Measurements from ENCODE around the gene APBA2. TPM values are rescaled to one million over a fixed set of nuclear protein-coding genes. Genes with fewer than 3 reads are reported as not detected.
"Not testable (repeated sequence)": the region's sequence is repeated elsewhere in the genome, so short reads cannot be mapped to it uniquely, and the experiment has no call there.

Gene APBA2
- total RNA-seq, 1 donor from 2014 or later, result 4.2 TPM

DNA sequence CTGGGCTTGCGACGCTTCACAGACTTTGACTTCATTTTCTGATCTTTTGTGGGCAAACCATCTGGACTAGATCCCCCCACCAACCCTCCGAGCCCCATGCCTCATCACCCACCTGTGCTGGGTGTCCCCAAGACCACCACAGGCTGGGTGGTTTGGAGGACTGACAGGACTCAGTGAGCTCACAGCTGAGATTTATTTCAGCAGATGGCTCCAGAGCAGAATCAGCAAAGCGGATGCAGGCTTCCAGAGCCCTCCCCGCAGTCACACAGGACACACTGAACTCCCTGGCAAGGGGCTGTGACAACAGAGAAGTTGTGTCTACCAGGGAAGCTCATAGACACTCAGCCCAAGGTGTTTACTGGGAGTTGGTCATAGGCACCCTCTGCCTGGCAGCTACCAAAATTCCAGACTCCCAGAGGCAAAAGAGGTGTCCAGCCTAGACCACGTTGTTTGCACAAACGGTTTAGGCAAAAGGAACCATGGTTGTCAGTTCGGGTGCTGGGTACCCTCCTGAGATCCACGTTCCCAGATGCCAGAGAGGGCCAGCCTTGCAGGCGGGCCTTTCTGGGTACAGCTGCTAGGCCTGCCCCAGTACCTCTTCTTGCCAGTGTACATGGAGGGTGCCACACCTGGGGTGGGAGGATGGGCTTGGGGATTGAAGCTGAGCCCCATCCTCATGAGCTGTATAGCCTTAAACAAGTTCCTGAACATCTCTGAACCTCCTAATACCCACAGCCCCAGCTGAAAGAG, 213.5 kb downstream of the APBA2 start:
- Histone ChIP-seq H3K36me3 (ENCODE audit: control insufficient read depth in 3 of 3, insufficient read depth in 3 of 3, low read length in 3 of 3) (no peaks in the 10 kb centered on the region), H3K4me3 (ENCODE audit: low read length in 3 of 3) (no peak overlapping the region), H3K27ac (ENCODE audit: low read depth, low read length) (no peak overlapping the region), H3K27me3 (ENCODE audit: control insufficient read depth in 3 of 3, insufficient read depth in 3 of 3, low read length in 3 of 3) (peaks cover 0 to 13% (median 9%) of the 10 kb centered on the region in 3 donors), H3K9ac (ENCODE audit: low read depth in 1 of 3, low read length in 3 of 3) (no peak overlapping the region), H3K4me1 (ENCODE audit: control insufficient read depth in 3 of 3, insufficient read depth in 3 of 3, low read length in 3 of 3) (peaks cover 0 to 2% (median 0%) of the 10 kb centered on the region in 3 donors), H3K9me3 (ENCODE audit: control insufficient read depth in 3 of 3, low read length in 3 of 3) (no peaks in the 10 kb centered on the region)

DNA sequence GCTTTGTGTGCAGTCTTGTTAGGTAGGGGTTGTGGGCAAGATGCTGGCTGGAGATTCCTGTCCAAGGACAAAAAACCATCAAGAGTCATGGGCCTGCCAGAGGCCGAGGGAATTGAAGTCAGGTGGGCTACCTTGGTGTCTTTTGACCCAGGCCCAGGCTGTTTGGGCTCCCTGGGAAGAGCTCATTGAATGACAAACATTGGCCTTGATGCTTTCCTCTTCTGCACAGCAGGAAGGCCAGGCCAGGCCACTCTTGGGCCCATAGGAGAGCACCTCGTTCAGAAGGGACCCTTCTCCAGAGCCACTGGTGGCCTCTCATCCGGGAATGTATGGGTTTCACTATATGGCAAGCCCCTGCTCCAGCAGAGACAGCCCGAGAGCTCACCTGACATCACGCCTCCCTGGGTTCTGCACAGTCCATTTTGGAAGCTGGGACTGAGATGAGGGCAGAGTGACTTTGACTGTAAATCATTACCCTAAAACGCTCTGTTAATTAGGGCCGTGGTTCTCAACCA, 214.8 kb downstream of the APBA2 start:
- H3K4me1 ChIP-seq (ENCODE audit: control insufficient read depth in 3 of 3, insufficient read depth in 3 of 3, low read length in 3 of 3), result peaks cover 0 to 2% (median 0%) of the 10 kb centered on the region in 3 donors
- H3K9ac ChIP-seq (ENCODE audit: low read depth in 1 of 3, low read length in 3 of 3), result no peak overlapping the region
- no peak overlapping the region for H3K4me3 ChIP-seq (ENCODE audit: low read length in 3 of 3)
- H3K36me3 ChIP-seq (ENCODE audit: control insufficient read depth in 3 of 3, insufficient read depth in 3 of 3, low read length in 3 of 3), result no peaks in the 10 kb centered on the region
- H3K27me3 ChIP-seq (ENCODE audit: control insufficient read depth in 3 of 3, insufficient read depth in 3 of 3, low read length in 3 of 3), result peaks cover 0 to 19% (median 10%) of the 10 kb centered on the region in 3 donors
- H3K9me3 ChIP-seq (ENCODE audit: control insufficient read depth in 3 of 3, low read length in 3 of 3), result no peaks in the 10 kb centered on the region
- no peak overlapping the region for H3K27ac ChIP-seq (ENCODE audit: low read depth, low read length)

DNA sequence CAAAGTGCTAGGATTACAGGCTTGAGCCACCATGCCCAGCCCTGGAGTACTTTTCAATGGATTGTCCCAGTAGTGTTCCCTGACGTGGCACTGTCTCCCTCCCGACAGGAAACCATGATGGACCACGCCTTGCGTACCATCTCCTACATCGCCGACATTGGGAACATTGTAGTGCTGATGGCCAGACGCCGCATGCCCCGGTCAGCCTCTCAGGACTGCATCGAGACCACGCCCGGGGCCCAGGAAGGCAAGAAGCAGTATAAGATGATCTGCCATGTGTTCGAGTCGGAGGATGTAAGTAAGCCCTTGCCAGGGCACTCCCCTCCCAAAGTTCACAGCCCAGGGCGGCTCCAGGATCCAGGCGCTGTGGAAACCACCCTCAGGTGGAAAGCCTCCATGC, 215.7 kb downstream of the APBA2 start:
- Histone ChIP-seq H3K27me3 (ENCODE audit: control insufficient read depth in 3 of 3, insufficient read depth in 3 of 3, low read length in 3 of 3) (peaks cover 0 to 24% (median 14%) of the 10 kb centered on the region in 3 donors), H3K9me3 (ENCODE audit: control insufficient read depth in 3 of 3, low read length in 3 of 3) (no peaks in the 10 kb centered on the region), H3K36me3 (ENCODE audit: control insufficient read depth in 3 of 3, insufficient read depth in 3 of 3, low read length in 3 of 3) (no peaks in the 10 kb centered on the region), H3K4me1 (ENCODE audit: control insufficient read depth in 3 of 3, insufficient read depth in 3 of 3, low read length in 3 of 3) (peaks cover 0 to 2% (median 0%) of the 10 kb centered on the region in 3 donors), H3K9ac (ENCODE audit: low read depth in 1 of 3, low read length in 3 of 3) (no peak overlapping the region), H3K27ac (ENCODE audit: low read depth, low read length) (no peak overlapping the region), H3K4me3 (ENCODE audit: low read length in 3 of 3) (no peak overlapping the region)

DNA sequence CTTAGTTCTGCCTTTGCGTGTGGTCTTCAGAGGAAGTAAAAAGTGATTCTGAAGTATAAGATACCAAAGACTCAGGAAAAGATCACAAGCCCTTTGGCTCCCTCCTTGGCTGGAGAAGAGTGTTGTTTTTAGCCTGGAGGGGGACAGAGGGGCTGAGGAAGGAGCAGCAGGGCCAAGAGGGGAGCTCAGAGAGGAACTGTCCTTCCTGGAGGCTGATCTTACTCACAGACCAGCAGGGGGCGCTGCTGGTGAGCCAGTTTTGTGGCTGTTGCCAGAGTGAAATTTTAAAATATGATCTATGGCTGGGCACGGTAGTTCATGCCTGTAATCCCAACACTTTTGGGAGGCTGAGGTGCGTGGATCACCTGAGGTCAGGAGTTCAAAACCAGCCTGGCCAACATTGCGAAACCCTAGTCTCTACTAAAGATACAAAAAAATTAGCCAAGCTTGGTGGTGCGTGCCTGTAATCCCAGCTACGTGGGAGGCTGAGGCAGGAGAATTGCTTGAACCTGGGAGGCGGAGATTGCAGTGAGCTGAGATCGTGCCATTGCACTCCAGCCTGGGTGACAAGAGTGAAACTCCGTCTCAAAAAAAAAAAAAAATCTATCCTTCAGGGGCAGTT, 216.5 kb downstream of the APBA2 start:
- H3K4me1 ChIP-seq (ENCODE audit: control insufficient read depth in 3 of 3, insufficient read depth in 3 of 3, low read length in 3 of 3); H3K9ac ChIP-seq (ENCODE audit: low read depth in 1 of 3, low read length in 3 of 3); H3K27ac ChIP-seq (ENCODE audit: low read depth, low read length); H3K9me3 ChIP-seq (ENCODE audit: control insufficient read depth in 3 of 3, low read length in 3 of 3); H3K4me3 ChIP-seq (ENCODE audit: low read length in 3 of 3); H3K36me3 ChIP-seq (ENCODE audit: control insufficient read depth in 3 of 3, insufficient read depth in 3 of 3, low read length in 3 of 3): not testable (repeated sequence)
- H3K27me3 ChIP-seq (ENCODE audit: control insufficient read depth in 3 of 3, insufficient read depth in 3 of 3, low read length in 3 of 3), result peaks cover 0 to 22% (median 14%) of the 10 kb centered on the region in 3 donors

DNA sequence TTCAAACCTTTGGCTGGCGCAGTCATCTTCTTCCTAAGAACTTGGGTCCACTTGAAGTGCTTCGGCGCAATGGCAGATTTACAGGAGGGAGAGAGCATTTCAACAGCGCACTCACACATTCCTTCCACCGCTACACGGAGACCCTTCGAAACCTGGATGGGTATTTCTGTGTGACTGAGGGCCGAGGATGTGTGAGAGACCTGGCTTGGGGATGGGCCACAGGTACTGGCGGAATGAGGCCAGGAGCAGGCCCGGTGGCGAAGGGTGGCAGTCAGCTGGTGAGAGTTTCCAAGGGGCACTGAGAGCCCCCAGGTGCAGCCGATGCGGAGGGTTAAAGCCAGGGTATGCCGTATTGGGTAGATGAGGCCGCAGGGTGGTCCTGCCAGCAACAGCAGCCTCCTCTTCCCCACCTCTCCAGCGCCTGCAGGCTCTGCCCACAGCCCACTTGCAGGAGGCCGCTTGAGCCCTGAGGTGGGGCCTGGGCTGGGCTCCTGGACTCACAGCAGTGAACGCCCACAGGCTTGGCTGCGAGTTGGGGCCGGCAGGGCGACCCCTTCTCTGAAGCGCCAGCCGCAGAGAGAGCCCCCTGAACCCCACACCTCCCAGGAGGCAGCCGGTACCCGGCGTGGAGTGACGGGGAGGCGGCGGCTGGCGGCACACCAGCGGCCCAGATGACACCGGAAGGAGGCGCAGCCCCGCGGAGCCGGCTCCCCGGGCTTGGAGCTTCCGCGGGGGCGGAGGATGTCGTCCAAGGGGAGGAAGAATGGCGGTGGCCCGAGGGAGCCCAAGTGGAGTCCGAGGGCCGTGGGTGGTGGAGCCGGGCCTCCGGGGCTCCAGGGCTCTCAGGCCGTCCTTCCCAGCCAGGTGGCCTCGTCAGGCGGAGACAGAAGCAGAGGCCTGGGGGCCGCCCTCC, 217.4 kb downstream of the APBA2 start:
- H3K27me3 ChIP-seq (ENCODE audit: control insufficient read depth in 3 of 3, insufficient read depth in 3 of 3, low read length in 3 of 3), result peaks cover 0 to 22% (median 14%) of the 10 kb centered on the region in 3 donors
- H3K36me3 ChIP-seq (ENCODE audit: control insufficient read depth in 3 of 3, insufficient read depth in 3 of 3, low read length in 3 of 3), result no peaks in the 10 kb centered on the region
- H3K9me3 ChIP-seq (ENCODE audit: control insufficient read depth in 3 of 3, low read length in 3 of 3), result no peaks in the 10 kb centered on the region
- peaks cover 0 to 2% (median 0%) of the 10 kb centered on the region in 3 donors for H3K4me1 ChIP-seq (ENCODE audit: control insufficient read depth in 3 of 3, insufficient read depth in 3 of 3, low read length in 3 of 3)
- H3K27ac ChIP-seq (ENCODE audit: low read depth, low read length), result no peak overlapping the region
- no peak overlapping the region for H3K4me3 ChIP-seq (ENCODE audit: low read length in 3 of 3)
- no peak overlapping the region for H3K9ac ChIP-seq (ENCODE audit: low read depth in 1 of 3, low read length in 3 of 3)

DNA sequence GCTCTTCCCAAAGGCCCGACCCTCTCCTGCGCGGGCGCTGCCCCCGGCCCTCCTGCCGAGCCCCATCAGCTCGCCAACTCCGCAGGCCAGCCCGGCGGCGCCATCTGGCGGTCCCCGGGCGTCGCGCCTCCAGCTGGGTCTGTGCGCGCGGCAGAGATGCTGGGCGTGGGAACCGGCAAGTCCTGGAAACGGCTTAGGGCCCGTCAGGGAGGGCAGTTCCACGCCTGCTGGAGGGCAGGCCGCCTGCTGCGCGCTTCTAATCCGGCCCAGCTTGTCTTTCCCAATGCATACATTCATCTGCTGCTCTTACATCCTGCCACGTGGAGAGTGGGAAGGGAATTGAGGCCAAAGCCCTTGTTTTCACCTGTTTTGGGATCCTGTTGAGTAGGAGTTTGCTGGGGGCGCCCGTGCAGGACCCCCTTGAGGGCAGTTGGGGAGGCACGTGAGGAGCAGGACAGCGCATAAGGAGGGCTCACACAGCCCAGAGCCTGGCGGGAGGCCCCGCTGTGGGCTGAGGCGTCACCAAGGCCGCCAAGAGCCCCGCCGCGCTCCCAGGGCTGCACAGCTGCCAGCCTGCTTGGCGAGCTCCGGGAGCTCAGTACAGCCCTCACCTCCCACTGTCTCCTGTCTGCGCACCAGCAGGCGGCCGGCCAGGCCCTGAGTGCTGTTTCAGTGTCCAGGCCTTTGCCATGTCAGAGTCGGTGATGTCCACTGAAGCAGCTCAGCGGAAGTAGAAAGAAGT, 218.2 kb downstream of the APBA2 start:
- H3K9me3 ChIP-seq (ENCODE audit: control insufficient read depth in 3 of 3, low read length in 3 of 3), result no peaks in the 10 kb centered on the region
- H3K36me3 ChIP-seq (ENCODE audit: control insufficient read depth in 3 of 3, insufficient read depth in 3 of 3, low read length in 3 of 3), result no peaks in the 10 kb centered on the region
- H3K27ac ChIP-seq (ENCODE audit: low read depth, low read length), result no peak overlapping the region
- H3K4me3 ChIP-seq (ENCODE audit: low read length in 3 of 3), result peak overlapping the region in 1 of 3 donors; percentile 6
- H3K9ac ChIP-seq (ENCODE audit: low read depth in 1 of 3, low read length in 3 of 3), result peak overlapping the region in 1 of 3 donors; percentile 33
- H3K4me1 ChIP-seq (ENCODE audit: control insufficient read depth in 3 of 3, insufficient read depth in 3 of 3, low read length in 3 of 3), result peaks cover 0 to 2% (median 0%) of the 10 kb centered on the region in 3 donors
- H3K27me3 ChIP-seq (ENCODE audit: control insufficient read depth in 3 of 3, insufficient read depth in 3 of 3, low read length in 3 of 3), result peaks cover 0 to 22% (median 14%) of the 10 kb centered on the region in 3 donors

DNA sequence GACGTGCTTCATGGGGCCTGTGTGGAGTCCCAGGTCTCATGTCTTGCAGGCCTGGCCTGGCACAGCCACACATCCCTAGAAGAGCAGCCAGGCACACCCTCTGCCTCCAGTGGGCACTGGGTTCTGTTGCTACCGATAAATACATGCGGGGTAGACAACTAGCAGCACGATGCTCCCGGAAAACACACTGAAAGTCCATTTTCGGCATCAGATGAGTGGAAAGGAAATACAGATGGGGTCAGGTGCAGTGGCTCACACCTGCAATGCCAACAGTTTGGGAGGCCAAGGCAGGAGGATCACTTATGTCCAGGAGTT, 218.7 kb downstream of the APBA2 start:
- Histone ChIP-seq H3K4me3 (ENCODE audit: low read length in 3 of 3) (no peak overlapping the region), H3K27me3 (ENCODE audit: control insufficient read depth in 3 of 3, insufficient read depth in 3 of 3, low read length in 3 of 3) (peaks cover 0 to 22% (median 14%) of the 10 kb centered on the region in 3 donors), H3K36me3 (ENCODE audit: control insufficient read depth in 3 of 3, insufficient read depth in 3 of 3, low read length in 3 of 3) (no peaks in the 10 kb centered on the region), H3K9ac (ENCODE audit: low read depth in 1 of 3, low read length in 3 of 3) (no peak overlapping the region), H3K27ac (ENCODE audit: low read depth, low read length) (no peak overlapping the region), H3K4me1 (ENCODE audit: control insufficient read depth in 3 of 3, insufficient read depth in 3 of 3, low read length in 3 of 3) (peaks cover 0 to 2% (median 0%) of the 10 kb centered on the region in 3 donors), H3K9me3 (ENCODE audit: control insufficient read depth in 3 of 3, low read length in 3 of 3) (no peaks in the 10 kb centered on the region)

DNA sequence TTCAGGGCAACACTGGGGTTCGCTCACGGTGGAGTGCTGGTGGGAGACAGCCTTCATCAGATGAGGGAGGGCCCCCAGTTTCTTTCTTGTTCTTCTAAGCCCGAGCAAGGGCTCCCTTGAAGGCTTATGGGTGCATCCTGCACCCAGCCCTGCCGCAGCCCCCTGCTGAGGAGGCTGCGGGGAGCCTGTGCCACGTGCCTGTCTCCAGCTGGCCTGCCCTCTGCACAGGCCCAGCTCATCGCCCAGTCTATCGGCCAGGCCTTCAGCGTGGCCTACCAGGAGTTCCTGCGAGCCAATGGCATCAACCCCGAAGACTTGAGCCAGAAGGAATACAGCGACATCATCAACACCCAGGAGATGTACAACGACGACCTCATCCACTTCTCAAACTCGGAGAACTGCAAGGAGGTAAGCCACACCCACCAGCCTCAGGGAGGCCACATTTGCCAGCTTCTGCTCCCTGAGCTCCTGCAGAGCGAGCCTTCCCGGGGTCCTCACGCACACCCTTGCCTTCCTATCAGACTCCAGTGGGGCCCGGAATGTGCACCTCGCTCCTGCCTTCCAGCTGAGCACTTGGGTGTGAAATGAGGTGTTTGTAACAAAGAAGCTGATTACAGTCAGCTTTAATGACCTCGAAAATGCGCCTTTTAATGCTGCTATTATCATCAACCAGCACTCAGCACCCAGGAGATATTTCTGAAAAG, 219.5 kb downstream of the APBA2 start:
- Histone ChIP-seq H3K4me1 (ENCODE audit: control insufficient read depth in 3 of 3, insufficient read depth in 3 of 3, low read length in 3 of 3) (peaks cover 0 to 2% (median 0%) of the 10 kb centered on the region in 3 donors), H3K9me3 (ENCODE audit: control insufficient read depth in 3 of 3, low read length in 3 of 3) (no peaks in the 10 kb centered on the region), H3K9ac (ENCODE audit: low read depth in 1 of 3, low read length in 3 of 3) (no peak overlapping the region), H3K4me3 (ENCODE audit: low read length in 3 of 3) (no peak overlapping the region), H3K27me3 (ENCODE audit: control insufficient read depth in 3 of 3, insufficient read depth in 3 of 3, low read length in 3 of 3) (peaks cover 0 to 26% (median 14%) of the 10 kb centered on the region in 3 donors), H3K27ac (ENCODE audit: low read depth, low read length) (no peak overlapping the region), H3K36me3 (ENCODE audit: control insufficient read depth in 3 of 3, insufficient read depth in 3 of 3, low read length in 3 of 3) (no peaks in the 10 kb centered on the region)

DNA sequence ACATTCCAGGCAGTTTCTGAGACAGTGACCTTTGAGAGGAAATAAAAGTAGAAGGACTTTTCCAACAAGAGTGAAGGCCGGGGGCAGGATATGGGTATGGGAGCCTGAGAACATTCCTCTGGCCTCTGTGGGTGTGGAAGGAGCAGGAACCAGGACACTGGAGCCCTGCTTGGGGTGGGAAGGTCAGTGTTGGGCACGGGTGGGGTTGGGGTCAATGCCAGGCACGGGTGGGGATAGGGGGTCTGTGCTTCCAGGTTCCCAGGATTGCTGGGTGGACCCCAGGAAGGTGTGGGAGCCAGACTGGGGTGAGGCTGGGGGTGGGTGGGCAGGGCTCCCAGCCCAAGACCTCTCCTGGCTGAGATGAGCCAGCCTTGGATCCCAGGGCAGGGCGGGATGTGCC, 220.3 kb downstream of the APBA2 start:
- no peak overlapping the region for H3K27ac ChIP-seq (ENCODE audit: low read depth, low read length)
- peaks cover 0 to 2% (median 0%) of the 10 kb centered on the region in 3 donors for H3K4me1 ChIP-seq (ENCODE audit: control insufficient read depth in 3 of 3, insufficient read depth in 3 of 3, low read length in 3 of 3)
- no peak overlapping the region for H3K9ac ChIP-seq (ENCODE audit: low read depth in 1 of 3, low read length in 3 of 3)
- no peak overlapping the region for H3K4me3 ChIP-seq (ENCODE audit: low read length in 3 of 3)
- no peaks in the 10 kb centered on the region for H3K36me3 ChIP-seq (ENCODE audit: control insufficient read depth in 3 of 3, insufficient read depth in 3 of 3, low read length in 3 of 3)
- peaks cover 0 to 27% (median 14%) of the 10 kb centered on the region in 3 donors for H3K27me3 ChIP-seq (ENCODE audit: control insufficient read depth in 3 of 3, insufficient read depth in 3 of 3, low read length in 3 of 3)
- no peaks in the 10 kb centered on the region for H3K9me3 ChIP-seq (ENCODE audit: control insufficient read depth in 3 of 3, low read length in 3 of 3)
